Mucosa of descending colon (tissue), 3 donors: ENCODE data around the gene POLE3. TPM values are rescaled to one million over a fixed set of nuclear protein-coding genes. Genes with fewer than 3 reads are reported as not detected.
"Not testable (repeated sequence)": the region's sequence is repeated elsewhere in the genome, so short reads cannot be mapped to it uniquely, and the experiment has no call there.

Experiments
- ATAC-seq: fragments of 200-7000 bp; cut with Tn5 transposase; one replicate; pipeline ENCODE4 v1.9.1; 2020; ENCODE audit warnings: mild to moderate bottlenecking, moderate library complexity
- DNase-seq, 3 donors: peaks; one replicate each; pipeline ENCODE4 v3.0.0-alpha.2; 2020
- H3K36me3 ChIP-seq: fragments of 200-600 bp; one replicate; pipeline ENCODE4 v1.8.0; 2021; ENCODE audit warnings: low read depth, mild to moderate bottlenecking
- H3K4me1 ChIP-seq: fragments of 200-600 bp; one replicate; pipeline ENCODE4 v1.8.0; 2021; ENCODE audit warnings: low read depth, mild to moderate bottlenecking
- H3K4me3 ChIP-seq: fragments of 200-600 bp; one replicate; pipeline ENCODE4 v1.8.0; 2021; ENCODE audit warnings: mild to moderate bottlenecking
- H3K9me3 ChIP-seq: fragments of 200-600 bp; one replicate; pipeline ENCODE4 v1.8.0; 2021; ENCODE audit warnings: mild to moderate bottlenecking
- intact Hi-C, 2 donors: fragments of 100-400 bp; cut with DNase I in 1 of 2; cut with micrococcal nuclease in 1 of 2; formaldehyde crosslinking; loops; one replicate each; pipeline versions ENCODE4 v1.11.0 to v1.11.1; 2022; cut with DNase I, micrococcal nuclease
- total RNA-seq, 3 donors: library from RNA; stranded (reverse); fragmentation: NEBNext Ultra II Directional in 2 of 3; extraction: Animal tissue kit (Norgen Biotek cat#: 25700) in 2 of 3; gene quantifications; one replicate each; pipeline versions ENCODE4 v1.2.1 to v1.2.4, GENCODE V29; 2021 to 2023
- TF ChIP-seq, protein P1 (sequence below): fragments of 200-600 bp; IDR thresholded peaks from one replicate; pipeline ENCODE4 v1.8.0; 2022; ENCODE audit warnings: antibody characterized with exemption, mild to moderate bottlenecking
- donor health status: DM: no; HTN: no; CAD: no; lungs with moderate emphysema.
- donor health status: DM: no; HTN: no; CAD: no.
- donor health status: DM: no; HTN: yes; CAD: no.

The POLE3 gene
- total RNA-seq, 3 donors from 2014 or later, result 22.2 to 31.0 (median 28.6) TPM

DNA sequence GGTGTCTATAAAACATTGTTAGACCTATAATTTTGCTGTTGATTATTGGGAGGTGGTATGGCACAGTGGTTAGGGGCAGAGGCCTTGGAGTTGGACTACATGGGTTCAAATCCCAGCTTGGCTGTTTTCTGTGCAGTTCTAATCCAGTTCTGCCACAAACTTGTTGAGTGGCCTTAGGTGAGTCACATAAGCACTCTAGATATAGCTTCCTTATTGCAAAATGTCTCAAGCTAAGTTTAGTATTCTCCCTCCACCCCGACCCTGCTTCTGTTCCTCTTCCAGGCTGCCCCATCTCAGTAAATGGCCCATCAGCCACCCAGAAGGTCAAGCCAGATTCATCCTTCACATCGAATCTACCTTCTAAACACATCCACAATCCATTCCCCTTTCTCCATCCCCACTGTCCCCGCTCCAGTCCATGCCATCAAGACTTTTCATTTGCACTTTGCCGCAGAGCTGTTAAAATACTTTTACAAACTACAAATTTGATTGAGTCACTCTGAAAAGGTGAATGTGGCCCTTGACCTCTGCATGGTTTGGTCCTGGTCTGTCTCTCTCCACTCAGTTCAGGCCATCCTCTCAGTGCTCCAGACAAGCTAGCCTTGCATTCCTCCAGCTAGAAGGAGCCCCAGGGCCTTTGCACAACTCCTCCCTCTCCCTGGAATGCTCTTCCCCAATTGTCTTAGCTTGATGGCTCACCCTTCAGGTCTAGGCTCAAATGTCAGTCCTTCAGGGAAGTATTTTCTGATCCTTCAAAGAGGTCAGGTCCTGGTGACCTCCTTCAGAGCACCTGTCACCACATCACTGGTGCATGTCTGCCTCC, 23.7 kb downstream of the POLE3 start:
- Histone ChIP-seq H3K9me3 (no peaks in the 10 kb centered on the region), H3K4me1 (peaks cover 38% of the 10 kb centered on the region), H3K36me3 (peaks cover 7% of the 10 kb centered on the region), H3K4me3 (no peak overlapping the region)
- intact Hi-C loops, result no loop called here
- DNase-seq (peak; percentile 26 to 42 (median 41)), ATAC-seq (peak; percentile 27)
- TF ChIP-seq, protein P1, sequence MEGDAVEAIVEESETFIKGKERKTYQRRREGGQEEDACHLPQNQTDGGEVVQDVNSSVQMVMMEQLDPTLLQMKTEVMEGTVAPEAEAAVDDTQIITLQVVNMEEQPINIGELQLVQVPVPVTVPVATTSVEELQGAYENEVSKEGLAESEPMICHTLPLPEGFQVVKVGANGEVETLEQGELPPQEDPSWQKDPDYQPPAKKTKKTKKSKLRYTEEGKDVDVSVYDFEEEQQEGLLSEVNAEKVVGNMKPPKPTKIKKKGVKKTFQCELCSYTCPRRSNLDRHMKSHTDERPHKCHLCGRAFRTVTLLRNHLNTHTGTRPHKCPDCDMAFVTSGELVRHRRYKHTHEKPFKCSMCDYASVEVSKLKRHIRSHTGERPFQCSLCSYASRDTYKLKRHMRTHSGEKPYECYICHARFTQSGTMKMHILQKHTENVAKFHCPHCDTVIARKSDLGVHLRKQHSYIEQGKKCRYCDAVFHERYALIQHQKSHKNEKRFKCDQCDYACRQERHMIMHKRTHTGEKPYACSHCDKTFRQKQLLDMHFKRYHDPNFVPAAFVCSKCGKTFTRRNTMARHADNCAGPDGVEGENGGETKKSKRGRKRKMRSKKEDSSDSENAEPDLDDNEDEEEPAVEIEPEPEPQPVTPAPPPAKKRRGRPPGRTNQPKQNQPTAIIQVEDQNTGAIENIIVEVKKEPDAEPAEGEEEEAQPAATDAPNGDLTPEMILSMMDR, result no peak

DNA sequence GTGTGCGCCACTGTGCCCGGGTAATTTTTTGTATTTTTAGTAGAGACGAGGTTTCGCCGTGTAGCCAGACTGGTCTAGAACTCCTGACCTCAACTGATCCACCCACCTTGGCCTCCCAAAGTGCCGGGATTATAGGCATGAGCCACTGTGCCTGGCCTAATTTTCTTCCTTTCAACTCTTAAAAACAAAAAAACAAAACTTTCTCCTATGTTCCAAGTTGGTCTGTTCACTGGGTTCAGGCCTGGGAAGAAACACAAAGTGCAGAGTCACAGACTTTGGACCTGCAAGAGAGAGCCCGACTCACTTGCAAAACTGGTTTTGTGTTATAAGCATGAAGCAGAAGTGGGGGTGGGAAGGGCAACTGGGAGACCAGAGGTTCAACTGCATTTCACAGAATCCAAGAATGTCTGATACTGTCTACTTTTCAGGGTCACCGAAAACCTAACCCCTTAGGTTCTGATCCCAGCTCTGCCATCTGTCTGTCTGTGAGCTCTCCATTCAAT, 28.5 kb downstream of the POLE3 start:
- ATAC-seq, result peak; percentile 86
- peaks cover 30% of the 10 kb centered on the region for H3K4me1 ChIP-seq

DNA sequence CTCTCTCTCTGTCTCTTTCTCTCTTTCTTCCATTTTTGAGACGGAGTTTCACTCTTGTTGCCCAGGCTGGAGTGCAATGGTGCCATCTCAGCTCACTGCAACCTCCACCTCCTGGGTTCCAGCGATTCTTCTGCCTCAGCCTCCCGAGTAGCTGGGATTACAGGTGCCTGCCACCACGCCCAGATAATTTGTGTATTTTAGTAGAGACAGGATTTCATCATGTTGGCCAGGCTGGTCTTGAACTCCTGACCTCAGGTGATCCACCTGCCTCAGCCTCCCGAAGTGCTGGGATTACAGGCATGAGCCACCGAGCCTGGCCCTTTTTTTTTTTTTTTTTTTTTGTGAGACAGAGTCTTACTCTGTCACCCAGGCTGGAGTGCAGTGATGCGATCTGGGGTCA, 29.0 kb downstream of the POLE3 start:
- ATAC-seq, DNase-seq, H3K4me3 ChIP-seq, H3K9me3 ChIP-seq, H3K36me3 ChIP-seq, intact Hi-C loops: not testable (repeated sequence)
- peaks cover 27% of the 10 kb centered on the region for H3K4me1 ChIP-seq

More for the DNA sequence above, 28.5 kb downstream of the POLE3 start:
- Histone ChIP-seq H3K9me3 (no peaks in the 10 kb centered on the region), H3K4me3 (no peak overlapping the region), H3K36me3 (no peaks in the 10 kb centered on the region)
- peak in 1 of 3 donors; percentile 89 for DNase-seq
- TF ChIP-seq, protein P1, result no peak
- intact Hi-C loops, result no loop called here

DNA sequence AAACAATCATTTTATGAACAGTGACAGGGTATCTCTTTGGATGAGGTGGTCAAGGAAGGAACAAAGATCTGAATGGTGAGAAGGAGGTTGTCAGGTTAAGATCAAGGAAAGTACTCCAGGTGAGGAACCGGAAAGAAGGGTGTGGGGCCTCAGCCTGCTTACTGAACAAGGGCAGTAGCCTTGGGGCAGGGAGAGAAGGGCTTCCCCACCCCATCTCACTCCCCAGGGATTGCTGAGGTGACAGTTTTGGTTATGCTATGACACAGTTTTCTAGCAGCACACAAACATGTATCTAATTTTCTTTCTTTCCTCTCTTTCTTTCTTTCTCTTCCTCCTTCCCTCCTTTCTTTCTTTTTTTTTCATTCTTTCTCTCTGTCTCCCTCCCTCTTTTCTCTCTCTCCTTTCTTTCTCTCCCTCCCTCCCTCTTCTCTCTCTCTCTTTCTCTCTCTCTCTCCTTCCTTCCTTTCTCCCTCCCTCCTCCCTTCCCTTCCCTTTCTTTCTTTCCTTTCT, 29.6 kb downstream of the POLE3 start:
- intact Hi-C loops, result no loop called here

DNA sequence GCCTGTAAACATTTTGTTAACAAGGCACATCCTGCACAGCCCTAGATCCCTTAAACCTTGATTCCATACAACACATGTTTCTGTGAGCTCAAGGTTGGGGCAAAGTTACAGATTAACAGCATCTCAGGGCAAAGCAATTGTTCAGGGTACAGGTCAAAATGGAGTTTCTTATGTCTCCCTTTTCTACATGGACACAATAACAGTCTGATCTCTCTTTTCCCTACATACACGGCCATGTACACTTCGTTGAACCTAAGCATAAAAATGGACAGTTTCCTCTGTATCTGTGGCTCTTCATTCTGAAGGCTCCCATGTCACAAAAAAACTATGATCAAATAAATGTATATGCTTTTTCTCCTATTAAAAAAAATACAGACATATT, 30.7 kb downstream of the POLE3 start:
- DNase-seq, H3K4me3 ChIP-seq, intact Hi-C loops, H3K9me3 ChIP-seq, ATAC-seq, H3K36me3 ChIP-seq: not testable (repeated sequence)
- H3K4me1 ChIP-seq, result peaks cover 31% of the 10 kb centered on the region

More for the DNA sequence above, 29.6 kb downstream of the POLE3 start:
- no peak overlapping the region for H3K4me3 ChIP-seq
- TF ChIP-seq, protein P1, result no peak
- no peaks in the 10 kb centered on the region for H3K36me3 ChIP-seq
- ATAC-seq, result peak; percentile 39
- peaks cover 26% of the 10 kb centered on the region for H3K4me1 ChIP-seq
- H3K9me3 ChIP-seq, result no peaks in the 10 kb centered on the region
- peak in 1 of 3 donors; percentile 68 for DNase-seq

DNA sequence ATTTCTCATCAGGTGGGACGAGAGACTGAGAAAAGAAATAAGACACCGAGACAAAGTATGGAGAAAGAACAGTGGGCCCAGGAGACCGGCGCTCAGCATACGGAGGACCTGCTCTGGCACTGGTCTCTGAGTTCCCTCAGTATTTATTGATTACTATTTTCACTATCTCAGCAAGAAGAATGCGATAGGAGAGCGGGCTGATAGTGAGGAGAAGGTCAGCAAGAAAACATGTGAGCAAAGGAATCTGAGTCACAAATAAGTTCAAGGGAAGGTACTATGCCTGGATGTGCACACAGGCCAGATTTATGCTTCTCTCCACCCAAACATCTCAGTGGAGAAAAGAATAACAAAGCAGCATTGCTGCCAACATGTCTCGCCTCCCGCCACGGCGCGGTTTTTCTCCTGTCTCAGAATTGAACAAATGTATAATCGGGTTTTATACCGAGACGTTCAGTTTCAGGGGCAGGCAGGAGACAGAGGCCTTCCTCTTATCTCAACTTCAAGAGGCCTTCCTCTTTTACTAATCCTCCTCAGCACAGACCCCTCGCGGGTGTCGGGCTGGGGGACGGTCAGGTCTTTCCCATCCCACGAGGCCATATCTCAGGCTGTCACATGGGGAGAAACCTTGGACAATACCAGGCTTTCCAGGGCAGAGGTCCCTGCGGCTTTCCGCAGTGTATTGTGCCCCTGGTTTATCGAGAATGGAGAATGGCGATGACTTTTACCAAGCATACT, 31.2 kb downstream of the POLE3 start:
- intact Hi-C loops, DNase-seq, H3K36me3 ChIP-seq, H3K4me3 ChIP-seq, ATAC-seq, H3K9me3 ChIP-seq: not testable (repeated sequence)
- H3K4me1 ChIP-seq, result peaks cover 32% of the 10 kb centered on the region
